GM18951 (cell line): ENCODE results near the gene IFNE.

Experiments
- POLR2A ChIP-seq: IDR thresholded peaks from 4 replicates; pipeline ENCODE4 v1.6.1; 2011; ENCODE audit warnings: mild to moderate bottlenecking; ENCODE audit not compliant: insufficient read length, insufficient read depth; ENCODE audit errors: extremely low read depth
- in situ Hi-C: fragments of 300-500 bp; cut with MboI; formaldehyde crosslinking; loops from one replicate; pipeline ENCODE4 v1.12.0; 2022; ENCODE audit warnings: low sequenced_read_pairs, mixed read lengths, inconsistent platforms; ENCODE audit not compliant: unreplicated experiment

The IFNE gene

GRCh38 chr9:21507483-21507790 is 25.3 kb upstream of the IFNE start:
- in situ Hi-C loops: no loop called here
- TF ChIP-seq POLR2A: no peak

GRCh38 chr9:21506626-21507482 is 24.7 kb upstream of the IFNE start:
- in situ Hi-C loops: no loop called here
- no peak for TF ChIP-seq POLR2A

GRCh38 chr9:21505425-21506179 is 23.5 kb upstream of the IFNE start:
- in situ Hi-C loops: no loop called here
- no peak for TF ChIP-seq POLR2A

- no peak for TF ChIP-seq POLR2A
- in situ Hi-C loops: no loop called here
Measured at GRCh38 chr9:21504894-21505293, 22.8 kb upstream of the IFNE start.

GRCh38 chr9:21504113-21504512 is 22.0 kb upstream of the IFNE start:
- no peak for TF ChIP-seq POLR2A
- in situ Hi-C loops: no loop called here

GRCh38 chr9:21502586-21502985 is 20.5 kb upstream of the IFNE start:
- no peak for TF ChIP-seq POLR2A
- in situ Hi-C loops: no loop called here

- TF ChIP-seq POLR2A: no peak
- in situ Hi-C loops: no loop called here
Measured at GRCh38 chr9:21499912-21500311, 17.8 kb upstream of the IFNE start.

- TF ChIP-seq POLR2A: no peak
- in situ Hi-C loops: no loop called here
Measured at GRCh38 chr9:21491756-21492155, 9.6 kb upstream of the IFNE start.

GRCh38 chr9:21481470-21482056 is 550 bp downstream of the IFNE start:
- no peak for TF ChIP-seq POLR2A
- in situ Hi-C loops: no loop called here

- in situ Hi-C loops: no loop called here
- TF ChIP-seq POLR2A: no peak
Measured at GRCh38 chr9:21479152-21479702, 2.9 kb downstream of the IFNE start.

- in situ Hi-C loops: no loop called here
- TF ChIP-seq POLR2A: no peak
Measured at GRCh38 chr9:21477466-21477865, 4.6 kb downstream of the IFNE start.

- in situ Hi-C loops: loop anchor here (25.0 kb wide), 1 partner anchor 314 kb away; no protein-coding TSS in a partner anchor
- TF ChIP-seq POLR2A: no peak
Measured at GRCh38 chr9:21473236-21473635, 8.9 kb downstream of the IFNE start.

GRCh38 chr9:21470126-21470525 is 12.0 kb downstream of the IFNE start:
- TF ChIP-seq POLR2A: no peak
- in situ Hi-C loops: loop anchor here (25.0 kb wide), 1 partner anchor 317 kb away; no protein-coding TSS in a partner anchor

GRCh38 chr9:21465859-21466518 is 16.1 kb downstream of the IFNE start:
- no peak for TF ChIP-seq POLR2A
- in situ Hi-C loops: loop anchor here (25.0 kb wide), 1 partner anchor 321 kb away; no protein-coding TSS in a partner anchor
